A549 (cell line): ENCODE measurements around the gene LRRC59. TPM values are rescaled to one million over a fixed set of nuclear protein-coding genes. Genes with fewer than 3 reads are reported as not detected.

Source experiments
- ATAC-seq, 2 experiments: fragments of 200-7000 bp in 1 of 2; fragments of >200 bp in 1 of 2; cut with Nextera tagmentation in 1 of 2; cut with Tn5 transposase in 1 of 2; 3 replicates each; pipeline versions ENCODE4 v1.8.0 to v1.9.1; 2018 to 2020; ENCODE audit warnings: mild to moderate bottlenecking in 1 of 2, moderate library complexity in 1 of 2
- CTCF ChIA-PET: fragments of 300-600 bp; sonication (Branson Sonifier 250); formaldehyde crosslinking; extraction: SDS; loops from one replicate; lab custom pipeline; 2021; ENCODE audit warnings: antibody characterized with exemption, inconsistent platforms; lab: Yijun Ruan, JAX
- POLR2A ChIA-PET: fragments of 350-600 bp; formaldehyde crosslinking; extraction: SDS; loops from one replicate; lab custom pipeline; 2021; ENCODE audit warnings: antibody characterized with exemption, inconsistent platforms; lab: Yijun Ruan, JAX
- DNase-seq, 2 experiments: peaks; one replicate each; pipeline versions ENCODE4 v3.0.0 to v3.0.0-alpha.2; 2011 to 2016; ENCODE audit warnings: low read depth in 1 of 2, low spot score in 1 of 2
- FAIRE-seq: peaks from 2 replicates; lab custom pipeline; 2011; peaks lifted over from hg19 to GRCh38; lab: Jason Lieb, UNC
- H3K27ac ChIP-seq, 2 experiments: fragments of >200 bp; sonication (Bioruptor Twin); formaldehyde crosslinking; 3 replicates each; pipeline ENCODE4 v1.5.1; 2016 to 2017
- H3K4me1 ChIP-seq: fragments of >200 bp; sonication (Bioruptor Twin); formaldehyde crosslinking; 3 replicates; pipeline ENCODE4 v1.6.1; 2016
- H3K4me2 ChIP-seq: fragments of >200 bp; sonication (Bioruptor Twin); formaldehyde crosslinking; 3 replicates; pipeline ENCODE4 v1.6.1; 2016
- H3K4me3 ChIP-seq: fragments of >200 bp; sonication (Bioruptor Twin); formaldehyde crosslinking; 3 replicates; pipeline ENCODE4 v1.5.1; 2016
- H3K9me3 ChIP-seq: fragments of >200 bp; sonication (Bioruptor Twin); formaldehyde crosslinking; 3 replicates; pipeline ENCODE4 v1.6.1; 2016
- BHLHE40 ChIP-seq: IDR thresholded peaks from 2 replicates; pipeline ENCODE4 v1.6.1; 2012; ENCODE audit warnings: low read depth, low read length, inconsistent platforms
- CBX2 ChIP-seq: fragments of 200-600 bp; sonication (generic); IDR thresholded peaks from 2 replicates; pipeline ENCODE4 v1.6.1; 2016; ENCODE audit warnings: low read depth, mild to moderate bottlenecking, borderline replicate concordance
- CBX8 ChIP-seq: fragments of 200-600 bp; sonication (generic); IDR thresholded peaks from 2 replicates; pipeline ENCODE4 v1.6.1; 2016
- E2F6 ChIP-seq: IDR thresholded peaks from 2 replicates; pipeline ENCODE4 v1.6.1; 2012; ENCODE audit warnings: low read depth, borderline replicate concordance
- EHF ChIP-seq: fragments of 250-450 bp; sonication (Bioruptor Pico); IDR thresholded peaks from 2 replicates; pipeline ENCODE4 v1.5.0; 2020; ENCODE audit warnings: mild to moderate bottlenecking
- EHMT2 ChIP-seq: fragments of 200-600 bp; sonication (generic); IDR thresholded peaks from 2 replicates; pipeline ENCODE4 v1.6.1; 2016; ENCODE audit warnings: antibody characterized with exemption, low read depth, mild to moderate bottlenecking, moderate library complexity
- ELK1 ChIP-seq: fragments of 150-350 bp; IDR thresholded peaks from 2 replicates; pipeline ENCODE4 v1.6.1; 2014; ENCODE audit warnings: low read depth, mild to moderate bottlenecking, low read length
- ESRRA ChIP-seq: fragments of 150-350 bp; IDR thresholded peaks from 2 replicates; pipeline ENCODE4 v1.6.1; 2014; ENCODE audit warnings: mild to moderate bottlenecking, low read length, borderline replicate concordance
- FOSL2 ChIP-seq, 2 experiments: fragments of 450-650 bp in 1 of 2; fragments of >200 bp in 1 of 2; sonication (Bioruptor Twin) in 1 of 2; formaldehyde crosslinking; IDR thresholded peaks; 2 replicates each; pipeline versions ENCODE4 v1.5.0 to v1.6.1; 2016 to 2020; ENCODE audit warnings: mild to moderate bottlenecking in 1 of 2, moderate library complexity in 1 of 2
- HDAC2 ChIP-seq: fragments of 200-600 bp; sonication (generic); IDR thresholded peaks from 2 replicates; pipeline ENCODE4 v1.6.1; 2016
- HES2 ChIP-seq: fragments of >200 bp; sonication (Bioruptor Twin); formaldehyde crosslinking; IDR thresholded peaks from 2 replicates; pipeline ENCODE4 v1.6.1; 2016
- HEYL ChIP-seq: fragments of 250-450 bp; sonication (Bioruptor Pico); IDR thresholded peaks from 2 replicates; pipeline ENCODE4 v1.8.0; 2021; ENCODE audit warnings: mild to moderate bottlenecking, moderate library complexity
- HMGXB4 ChIP-seq: fragments of 250-450 bp; sonication (Bioruptor Pico); IDR thresholded peaks from 2 replicates; pipeline ENCODE4 v1.5.0; 2021; ENCODE audit warnings: mild to moderate bottlenecking, moderate library complexity, borderline replicate concordance
- MAX ChIP-seq: IDR thresholded peaks from 2 replicates; pipeline ENCODE4 v1.6.1; 2012
- MAZ ChIP-seq: fragments of 150-350 bp; IDR thresholded peaks from 2 replicates; pipeline ENCODE4 v1.6.1; 2014; ENCODE audit warnings: antibody characterized with exemption, low read depth, low read length, borderline replicate concordance
- MYC ChIP-seq: IDR thresholded peaks from 2 replicates; pipeline ENCODE4 v1.6.1; 2012; ENCODE audit warnings: mild to moderate bottlenecking, inconsistent platforms, low read length, improper control_type of control experiment, borderline replicate concordance
- NPAS2 ChIP-seq: fragments of 250-450 bp; sonication (Bioruptor Pico); IDR thresholded peaks from 2 replicates; pipeline ENCODE4 v1.8.0; 2022; ENCODE audit warnings: mild to moderate bottlenecking, moderate library complexity, borderline replicate concordance
- PBX3 ChIP-seq: IDR thresholded peaks from 2 replicates; pipeline ENCODE4 v1.6.1; 2012
- PHF8 ChIP-seq: fragments of 200-600 bp; sonication (generic); IDR thresholded peaks from 2 replicates; pipeline ENCODE4 v1.6.1; 2016; ENCODE audit warnings: low read depth, mild to moderate bottlenecking, antibody characterized with exemption, moderate library complexity, borderline replicate concordance
- POLR2A ChIP-seq: IDR thresholded peaks from 2 replicates; pipeline ENCODE4 v1.6.1; 2012; ENCODE audit warnings: mild to moderate bottlenecking, low read length
- RAD21 ChIP-seq, 2 experiments: fragments of >200 bp in 1 of 2; sonication (Bioruptor Twin) in 1 of 2; formaldehyde crosslinking in 1 of 2; IDR thresholded peaks in 1 of 2; conservative IDR thresholded peaks in 1 of 2; 2 replicates in 1 of 2; 3 replicates in 1 of 2; pipeline ENCODE4 v1.6.1; 2012 to 2018; ENCODE audit warnings: inconsistent platforms in 1 of 2
- RFX5 ChIP-seq: fragments of 450-650 bp; IDR thresholded peaks from 2 replicates; pipeline ENCODE4 v1.7.1; 2014; ENCODE audit warnings: antibody characterized with exemption, mild to moderate bottlenecking, moderate library complexity
- RNF2 ChIP-seq: fragments of 200-600 bp; sonication (generic); IDR thresholded peaks from 2 replicates; pipeline ENCODE4 v1.6.1; 2016; ENCODE audit warnings: low read depth, mild to moderate bottlenecking, antibody characterized with exemption, moderate library complexity, borderline replicate concordance
- SREBF2 ChIP-seq: fragments of 450-650 bp; IDR thresholded peaks from 2 replicates; pipeline ENCODE4 v1.6.1; 2014; ENCODE audit warnings: mild to moderate bottlenecking, moderate library complexity
- ZFP36 ChIP-seq: fragments of 450-650 bp; IDR thresholded peaks from 2 replicates; pipeline ENCODE4 v1.6.1; 2014; ENCODE audit warnings: borderline replicate concordance; ENCODE audit not compliant: partially characterized antibody
- ZSCAN20 ChIP-seq: fragments of 250-450 bp; sonication (Bioruptor Pico); IDR thresholded peaks from 2 replicates; pipeline ENCODE4 v1.8.0; 2022; ENCODE audit warnings: mild to moderate bottlenecking, moderate library complexity
- WGBS: methylation state at CpG from one replicate; pipeline ENCODE4 v1.1.6; 2017; ENCODE audit errors: missing lambda C conversion rate; 5-methylcytosine and 5-hydroxymethylcytosine counted together
- polyA plus RNA-seq, 4 experiments: library from polyadenylated mRNA; depleted of rRNA in 3 of 4; stranded (reverse); fragments of >200 nt; fragmentation: RNase III in 1 of 4; extraction: RNeasy Plus Mini Kit Qiagen cat#74134 plus additional on column Dnase treatment in 1 of 4; gene quantifications; 2 replicates in 3 of 4; 3 replicates in 1 of 4; pipeline ENCODE4 v1.2.3, GENCODE V29; 2011 to 2017

Gene LRRC59
- polyA plus RNA-seq, 2 of the 4 experiments (the other 2 are of a cell fraction) = 209 to 228 TPM

- H3K9me3 ChIP-seq = no peaks in the 10 kb centered on the region
- FAIRE-seq = no peak
- no peak overlapping the region for H3K27ac ChIP-seq
- peaks cover 17% of the 10 kb centered on the region for H3K4me1 ChIP-seq
- DNase-seq = no peak
- ChIA-PET POLR2A (interaction anchor here (0.7 kb wide), 1 partner anchor 10 kb away, joined by 3 read pairs; no protein-coding TSS in a partner anchor), CTCF (interaction anchor here (0.9 to 7.6 kb wide), 4 partner anchors 10 to 45 kb away, joined by 3 to 87 read pairs (median 5); partner anchors contain the start of gene LRRC59)
- no peak overlapping the region for H3K4me3 ChIP-seq
- no peak for TF ChIP-seq RAD21 (conservative IDR thresholded peaks at IDR 0.05 in 1 of 2, IDR thresholded peaks at IDR 0.05 in 1 of 2)
- TF ChIP-seq HES2 = no peak
- TF ChIP-seq ZSCAN20 (CRISPR knock-in tag) = no peak
- no peak for TF ChIP-seq PHF8
- TF ChIP-seq ESRRA = no peak
- TF ChIP-seq RNF2 = no peak
- no peak for TF ChIP-seq EHF (CRISPR knock-in tag)
- TF ChIP-seq BHLHE40 = no peak
- TF ChIP-seq MAX = no peak
- no peak for TF ChIP-seq CBX8
- TF ChIP-seq MAZ = no peak
- no peak for TF ChIP-seq E2F6
- no peak for TF ChIP-seq ZFP36
- no peak for TF ChIP-seq FOSL2 (IDR thresholded peaks at IDR 0.05)
- no peak for TF ChIP-seq FOSL2 (CRISPR knock-in tag; IDR thresholded peaks at IDR 0.05)
- TF ChIP-seq HMGXB4 (CRISPR knock-in tag) = no peak
- TF ChIP-seq HEYL = no peak
- TF ChIP-seq HDAC2 = no peak
- TF ChIP-seq MYC = no peak
- TF ChIP-seq POLR2A = no peak
- TF ChIP-seq CBX2 = no peak
- WGBS = 95% methylated on average over 6 of the region's 6 CpGs
- H3K4me2 ChIP-seq = no peak overlapping the region
- peak; percentile 2; a peak in 3 of 6 replicates for ATAC-seq
Observed at GRCh38 chr17:50352072-50352692, 45.1 kb downstream of the LRRC59 start.

GRCh38 chr17:50350733-50351132, 46.6 kb downstream of the LRRC59 start:
- WGBS = 85% methylated on average over 2 of the region's 2 CpGs
- Histone ChIP-seq H3K4me1 (peaks cover 21% of the 10 kb centered on the region), H3K4me2 (no peak overlapping the region), H3K4me3 (no peak overlapping the region), H3K9me3 (no peaks in the 10 kb centered on the region), H3K27ac (no peak overlapping the region)
- CTCF ChIA-PET = interaction anchor here (0.9 to 7.6 kb wide), 2 partner anchors 11 to 181 kb away, joined by 3 to 87 read pairs; no protein-coding TSS in a partner anchor
- DNase-seq (no peak), FAIRE-seq (no peak), ATAC-seq (no peak)
- POLR2A ChIA-PET = no interaction called here
- TF ChIP-seq MAZ = no peak
- TF ChIP-seq SREBF2 = no peak
- TF ChIP-seq ESRRA = no peak
- no peak for TF ChIP-seq RFX5
- TF ChIP-seq ELK1 = no peak
- no peak for TF ChIP-seq EHMT2
- TF ChIP-seq PBX3 = no peak
- no peak for TF ChIP-seq E2F6
- no peak for TF ChIP-seq NPAS2
